Upper lobe of right lung (tissue), 1 donor: ENCODE results near the gene STK11. TPM values are rescaled to one million over a fixed set of nuclear protein-coding genes. Genes with fewer than 3 reads are reported as not detected.

Experiments
- ATAC-seq: fragments of 200-7000 bp; cut with Tn5 transposase; one replicate; pipeline ENCODE4 v1.9.1; 2020; ENCODE audit warnings: mild to moderate bottlenecking, moderate library complexity
- DNase-seq: peaks from one replicate; pipeline ENCODE4 v3.0.0-alpha.2; 2020
- H3K27ac ChIP-seq: fragments of 200-600 bp; one replicate; pipeline ENCODE4 v1.8.0; 2022
- H3K27me3 ChIP-seq: fragments of 200-600 bp; one replicate; pipeline ENCODE4 v1.8.0; 2022; ENCODE audit warnings: mild to moderate bottlenecking
- H3K36me3 ChIP-seq: fragments of 200-600 bp; one replicate; pipeline ENCODE4 v1.8.0; 2022
- H3K4me1 ChIP-seq: fragments of 200-600 bp; one replicate; pipeline ENCODE4 v1.8.0; 2022
- H3K4me3 ChIP-seq: fragments of 200-600 bp; one replicate; pipeline ENCODE4 v1.8.0; 2022; ENCODE audit warnings: mild to moderate bottlenecking
- H3K9me3 ChIP-seq: fragments of 200-600 bp; one replicate; pipeline ENCODE4 v1.8.0; 2022
- intact Hi-C: fragments of 100-400 bp; cut with DNase I; formaldehyde crosslinking; loops from one replicate; pipeline ENCODE4 v1.11.0; 2022
- total RNA-seq: library from RNA; stranded (reverse); fragmentation: NEBNext Ultra II Directional; extraction: Animal tissue kit (Norgen Biotek cat#: 25700); gene quantifications from one replicate; pipeline ENCODE4 v1.2.1, GENCODE V29; 2021
- TF ChIP-seq, protein P1 (sequence below): fragments of 200-600 bp; IDR thresholded peaks from one replicate; pipeline ENCODE4 v1.8.0; 2022; ENCODE audit warnings: antibody characterized with exemption
- donor health status: DM: no; HTN: yes; CAD: no; lungs with severe emphysema.

Gene STK11
- total RNA-seq, 1 donor from 2014 or later, result 51.8 TPM

DNA sequence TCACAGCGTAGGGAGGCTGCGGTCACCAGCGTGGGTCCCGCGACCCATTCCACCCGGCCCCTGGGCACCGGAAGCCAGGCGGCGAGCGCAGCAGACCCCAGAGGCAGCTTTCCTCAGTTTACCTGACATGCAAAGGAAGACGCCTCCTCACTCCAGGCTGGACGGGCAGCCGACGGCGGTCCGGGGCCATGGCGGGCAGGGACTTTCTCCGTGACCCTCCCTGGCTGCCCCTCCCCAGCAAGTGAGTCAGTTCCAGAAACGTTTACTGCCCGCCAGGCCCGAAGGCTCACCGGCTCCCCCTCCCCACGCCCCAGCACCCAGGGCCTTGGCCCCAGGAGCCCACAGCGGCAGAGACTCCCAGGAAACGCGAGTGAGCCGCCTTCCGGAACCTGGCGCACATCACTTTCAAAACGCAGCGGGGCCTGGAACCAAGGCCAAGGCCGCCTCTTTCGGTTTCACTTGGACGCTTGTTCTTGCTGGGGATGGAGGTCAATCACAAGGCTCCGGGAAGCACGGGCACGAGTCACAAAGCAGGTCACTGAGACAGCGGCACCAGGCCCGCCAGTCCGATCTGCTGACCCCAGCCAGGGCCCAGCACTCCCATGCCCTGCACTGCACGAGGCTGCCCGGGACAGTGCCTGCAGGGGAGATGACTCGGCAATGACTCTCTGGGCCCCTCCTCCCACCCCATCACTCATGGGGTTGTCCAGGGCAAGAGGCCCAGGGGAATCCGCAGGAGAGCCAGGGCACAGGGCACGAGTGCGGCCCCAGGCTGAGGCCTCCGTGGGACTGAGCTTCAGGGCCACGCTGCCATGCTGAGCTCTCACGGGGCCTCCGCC lies 36.8 kb upstream of the STK11 start:
- peak overlapping the region; percentile 78 for H3K27ac ChIP-seq
- intact Hi-C loops, result no loop called here
- ATAC-seq, result no peak

DNA sequence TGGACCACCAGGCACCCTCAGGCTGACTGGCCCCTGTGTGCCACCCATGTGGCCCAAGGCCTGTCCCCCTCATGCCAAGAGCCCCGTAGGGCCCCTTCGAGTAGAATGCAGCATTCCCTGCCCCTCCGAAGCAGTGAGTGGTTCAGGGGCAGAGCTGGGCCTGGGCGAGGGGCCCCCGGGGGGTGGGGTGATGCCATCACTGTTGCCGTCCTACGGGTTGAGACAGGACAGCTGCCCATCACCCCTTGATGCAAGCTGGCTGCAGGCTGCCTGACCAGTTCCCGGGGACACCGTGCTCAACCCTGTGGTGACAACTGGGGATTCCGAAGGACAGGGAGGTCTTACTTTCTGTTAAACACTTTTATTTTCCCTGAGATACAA lies 36.2 kb upstream of the STK11 start:
- H3K27me3 ChIP-seq, result no peaks in the 10 kb centered on the region
- H3K4me1 ChIP-seq, result peaks cover 55% of the 10 kb centered on the region
- H3K4me3 ChIP-seq, result no peak overlapping the region
- DNase-seq (peak; percentile 63), ATAC-seq (no peak)
- TF ChIP-seq, protein P1, sequence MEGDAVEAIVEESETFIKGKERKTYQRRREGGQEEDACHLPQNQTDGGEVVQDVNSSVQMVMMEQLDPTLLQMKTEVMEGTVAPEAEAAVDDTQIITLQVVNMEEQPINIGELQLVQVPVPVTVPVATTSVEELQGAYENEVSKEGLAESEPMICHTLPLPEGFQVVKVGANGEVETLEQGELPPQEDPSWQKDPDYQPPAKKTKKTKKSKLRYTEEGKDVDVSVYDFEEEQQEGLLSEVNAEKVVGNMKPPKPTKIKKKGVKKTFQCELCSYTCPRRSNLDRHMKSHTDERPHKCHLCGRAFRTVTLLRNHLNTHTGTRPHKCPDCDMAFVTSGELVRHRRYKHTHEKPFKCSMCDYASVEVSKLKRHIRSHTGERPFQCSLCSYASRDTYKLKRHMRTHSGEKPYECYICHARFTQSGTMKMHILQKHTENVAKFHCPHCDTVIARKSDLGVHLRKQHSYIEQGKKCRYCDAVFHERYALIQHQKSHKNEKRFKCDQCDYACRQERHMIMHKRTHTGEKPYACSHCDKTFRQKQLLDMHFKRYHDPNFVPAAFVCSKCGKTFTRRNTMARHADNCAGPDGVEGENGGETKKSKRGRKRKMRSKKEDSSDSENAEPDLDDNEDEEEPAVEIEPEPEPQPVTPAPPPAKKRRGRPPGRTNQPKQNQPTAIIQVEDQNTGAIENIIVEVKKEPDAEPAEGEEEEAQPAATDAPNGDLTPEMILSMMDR, result no peak
- peak overlapping the region; percentile 78 for H3K27ac ChIP-seq
- H3K36me3 ChIP-seq, result peaks cover 8% of the 10 kb centered on the region
- H3K9me3 ChIP-seq, result no peaks in the 10 kb centered on the region
- intact Hi-C loops, result no loop called here

More for the DNA sequence above, 36.8 kb upstream of the STK11 start:
- Histone ChIP-seq H3K4me1 (peaks cover 55% of the 10 kb centered on the region), H3K9me3 (no peaks in the 10 kb centered on the region), H3K4me3 (peak overlapping the region; percentile 32), H3K36me3 (peaks cover 8% of the 10 kb centered on the region), H3K27me3 (no peaks in the 10 kb centered on the region)
- TF ChIP-seq, protein P1, result no peak
- peak; percentile 69 for DNase-seq

DNA sequence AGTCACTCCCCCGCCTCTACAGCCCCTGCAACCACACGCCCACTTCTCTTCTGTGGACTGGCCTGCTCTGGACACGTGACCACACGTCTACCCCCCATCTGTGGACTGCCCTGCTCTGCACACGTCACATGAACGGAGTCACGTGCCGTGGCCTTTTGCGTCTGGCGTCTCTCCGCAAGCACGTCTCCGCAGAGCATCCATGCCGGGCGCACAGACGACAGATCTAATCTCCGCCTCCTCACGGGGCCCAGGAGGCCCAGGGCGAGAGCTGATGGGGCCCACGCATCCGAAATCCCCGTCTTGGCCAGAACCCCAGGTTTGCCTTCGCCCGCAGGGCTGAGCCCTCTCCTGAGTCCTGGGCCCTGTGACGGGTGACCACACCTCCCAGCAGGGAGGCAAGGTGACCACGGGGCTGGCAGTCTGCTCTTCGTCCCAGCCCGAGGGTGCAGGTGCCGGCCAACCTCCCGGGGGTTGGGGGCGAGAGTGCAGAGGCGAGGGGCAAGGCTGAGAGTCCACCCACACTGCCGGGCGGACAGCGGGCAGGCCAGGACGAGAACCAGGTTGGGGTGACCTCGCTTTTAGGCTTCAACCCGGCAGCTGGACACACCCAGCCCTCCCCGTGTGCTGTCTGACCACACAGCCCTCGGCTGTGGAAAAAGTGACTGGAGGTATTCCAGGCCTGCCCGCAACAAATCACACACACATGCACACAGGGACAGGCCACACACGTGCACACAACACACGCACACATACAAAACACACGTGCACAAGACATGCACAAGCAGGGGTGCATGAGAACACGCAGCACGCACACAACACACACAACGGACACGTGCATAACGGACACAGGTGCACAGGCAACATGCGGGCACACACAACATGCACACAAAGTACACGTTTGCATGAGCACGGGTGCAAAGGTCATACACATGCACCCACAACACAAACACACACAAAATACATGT lies 35.4 kb upstream of the STK11 start:
- H3K4me3 ChIP-seq, result no peak overlapping the region
- H3K36me3 ChIP-seq, result peaks cover 8% of the 10 kb centered on the region
- DNase-seq (peak; percentile 69), ATAC-seq (no peak)
- TF ChIP-seq, protein P1, result no peak
- H3K27ac ChIP-seq, result no peak overlapping the region
- H3K9me3 ChIP-seq, result no peaks in the 10 kb centered on the region
- intact Hi-C loops, result loop anchor here (10.0 kb wide), 1 partner anchor 45 kb away; no protein-coding TSS in a partner anchor
- no peaks in the 10 kb centered on the region for H3K27me3 ChIP-seq
- peaks cover 51% of the 10 kb centered on the region for H3K4me1 ChIP-seq

DNA sequence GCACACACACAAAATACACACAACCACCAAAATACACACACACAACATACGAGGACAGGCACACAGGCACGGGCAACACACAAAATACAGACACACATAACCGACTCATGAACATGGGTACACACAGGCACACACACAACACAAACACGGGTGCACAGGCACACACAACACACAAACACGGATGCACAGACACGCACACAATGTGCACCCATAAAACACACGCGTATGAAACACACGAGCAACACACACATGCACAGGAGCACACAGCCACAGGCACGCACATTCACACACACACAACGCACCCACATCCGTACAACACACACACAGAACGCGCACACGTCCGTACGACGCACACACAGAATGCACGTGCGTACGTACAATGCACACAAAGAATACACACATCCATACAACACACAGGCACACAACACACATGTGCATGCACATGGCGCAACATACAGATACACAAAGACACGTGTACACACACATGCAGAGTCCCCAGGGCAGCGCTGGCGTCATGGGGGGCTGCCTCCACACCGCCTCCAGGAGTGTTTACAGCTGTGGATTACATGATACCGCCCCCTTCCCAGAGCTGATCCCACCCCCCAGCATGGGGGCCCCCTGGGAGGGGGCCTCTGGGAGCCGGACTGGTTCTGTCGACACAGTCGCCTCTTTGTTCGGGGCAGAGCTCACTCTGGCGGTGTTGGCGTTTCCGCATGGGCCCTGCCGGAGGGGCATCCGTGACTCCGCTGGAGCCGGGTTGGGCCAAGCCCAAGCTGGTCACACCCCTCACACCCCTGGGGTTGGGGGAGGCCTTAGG lies 34.4 kb upstream of the STK11 start:
- Histone ChIP-seq H3K27me3 (no peaks in the 10 kb centered on the region), H3K9me3 (no peaks in the 10 kb centered on the region), H3K36me3 (peaks cover 8% of the 10 kb centered on the region), H3K4me1 (peaks cover 50% of the 10 kb centered on the region), H3K27ac (peak overlapping the region; percentile 95), H3K4me3 (peak overlapping the region; percentile 87)
- peak; percentile 71 for DNase-seq
- no peak for ATAC-seq
- intact Hi-C loops, result loop anchor here (10.0 kb wide), 1 partner anchor 46 kb away; no protein-coding TSS in a partner anchor
- TF ChIP-seq, protein P1, result no peak
